Measurements from ENCODE around the gene AP5S1. TPM values are rescaled to one million over a fixed set of nuclear protein-coding genes. Genes with fewer than 3 reads are reported as not detected.

AP5S1 gene
- total and polyA plus RNA-seq, 2 donors (not counting 1 experiment from before 2014, with no cell fraction given): 11.8 to 17.8 TPM

DNA sequence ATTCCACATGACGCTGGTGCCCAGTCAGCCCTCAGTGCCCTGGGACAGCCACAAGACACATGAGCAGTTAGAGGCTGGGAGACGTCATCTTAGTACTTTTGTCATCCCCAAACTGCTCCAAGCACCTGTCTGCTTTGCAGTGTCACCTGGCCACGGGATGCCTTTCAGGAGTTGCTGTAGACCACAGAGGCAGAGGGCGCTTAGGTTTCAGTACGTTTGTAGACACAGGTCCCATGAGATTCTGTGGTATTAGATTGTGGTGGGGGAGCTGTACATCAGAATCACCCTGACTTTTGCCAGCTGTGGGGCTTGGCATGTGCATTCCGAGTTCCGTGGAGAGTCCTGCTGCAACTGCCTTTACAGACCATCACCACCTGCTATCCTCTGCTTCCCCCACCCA, 43.0 kb downstream of the AP5S1 start:
- Histone ChIP-seq H3K36me3 (ENCODE audit: control insufficient read depth, insufficient read depth, low read length) (peaks cover 37% of the 10 kb centered on the region), H3K4me3 (replicated peaks in 1 of 4; ENCODE audit: control extremely low read depth in 1 of 4, insufficient read depth in 1 of 4, low read depth in 3 of 4, low read length in 4 of 4) (no peak overlapping the region), H3K4me2 (ENCODE audit: extremely low read depth, insufficient read depth, low read length) (no peak overlapping the region), H4K20me1 (ENCODE audit: control insufficient read depth, extremely low read depth, insufficient read depth, low read length) (no peaks in the 10 kb centered on the region), H3K9ac (ENCODE audit: insufficient read depth, low read length) (no peak overlapping the region), H3K4me1 (ENCODE audit: control insufficient read depth, extremely low read depth, insufficient read depth, low read length) (no peaks in the 10 kb centered on the region), H2AFZ (ENCODE audit: low read length) (no peak overlapping the region), H3K27me3 (ENCODE audit: control insufficient read depth, insufficient read depth, low read length) (no peaks in the 10 kb centered on the region), H3K79me2 (ENCODE audit: control insufficient read depth, insufficient read depth, low read length) (no peaks in the 10 kb centered on the region), H3K27ac (ENCODE audit: insufficient read depth, low read length) (no peak overlapping the region), H3K9me3 (ENCODE audit: control insufficient read depth, insufficient read depth, low read depth, low read length) (no peaks in the 10 kb centered on the region)
- DNase-seq (ENCODE audit: low read depth in 2 of 2): no peak
- TF ChIP-seq, protein P1, sequence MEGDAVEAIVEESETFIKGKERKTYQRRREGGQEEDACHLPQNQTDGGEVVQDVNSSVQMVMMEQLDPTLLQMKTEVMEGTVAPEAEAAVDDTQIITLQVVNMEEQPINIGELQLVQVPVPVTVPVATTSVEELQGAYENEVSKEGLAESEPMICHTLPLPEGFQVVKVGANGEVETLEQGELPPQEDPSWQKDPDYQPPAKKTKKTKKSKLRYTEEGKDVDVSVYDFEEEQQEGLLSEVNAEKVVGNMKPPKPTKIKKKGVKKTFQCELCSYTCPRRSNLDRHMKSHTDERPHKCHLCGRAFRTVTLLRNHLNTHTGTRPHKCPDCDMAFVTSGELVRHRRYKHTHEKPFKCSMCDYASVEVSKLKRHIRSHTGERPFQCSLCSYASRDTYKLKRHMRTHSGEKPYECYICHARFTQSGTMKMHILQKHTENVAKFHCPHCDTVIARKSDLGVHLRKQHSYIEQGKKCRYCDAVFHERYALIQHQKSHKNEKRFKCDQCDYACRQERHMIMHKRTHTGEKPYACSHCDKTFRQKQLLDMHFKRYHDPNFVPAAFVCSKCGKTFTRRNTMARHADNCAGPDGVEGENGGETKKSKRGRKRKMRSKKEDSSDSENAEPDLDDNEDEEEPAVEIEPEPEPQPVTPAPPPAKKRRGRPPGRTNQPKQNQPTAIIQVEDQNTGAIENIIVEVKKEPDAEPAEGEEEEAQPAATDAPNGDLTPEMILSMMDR (conservative IDR thresholded peaks at IDR 0.05 in 1 of 2, IDR thresholded peaks at IDR 0.05 in 1 of 2; ENCODE audit: low read depth in 1 of 2, low read length in 2 of 2): no peak
- no peak for TF ChIP-seq EZH2 (IDR thresholded peaks at IDR 0.05; ENCODE audit: low read length, missing control alignments)

DNA sequence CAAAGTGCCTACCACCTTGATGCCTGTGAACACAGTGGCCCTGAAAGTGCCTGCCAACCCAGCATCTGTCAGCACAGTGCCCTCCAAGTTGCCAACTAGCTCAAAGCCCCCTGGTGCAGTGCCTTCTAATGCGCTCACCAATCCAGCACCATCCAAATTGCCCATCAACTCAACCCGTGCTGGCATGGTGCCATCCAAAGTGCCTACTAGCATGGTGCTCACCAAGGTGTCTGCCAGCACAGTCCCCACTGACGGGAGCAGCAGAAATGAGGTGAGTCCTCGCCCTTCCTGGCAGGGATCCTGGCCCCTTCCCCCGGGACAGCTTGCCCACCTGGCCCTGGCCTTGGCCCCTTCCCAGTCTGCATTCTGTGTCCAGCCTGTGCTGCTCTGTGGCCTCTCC, 44.2 kb downstream of the AP5S1 start:
- Histone ChIP-seq H3K4me2 (ENCODE audit: extremely low read depth, insufficient read depth, low read length) (no peak overlapping the region), H3K9me3 (ENCODE audit: control insufficient read depth, insufficient read depth, low read depth, low read length) (no peaks in the 10 kb centered on the region), H3K27me3 (ENCODE audit: control insufficient read depth, insufficient read depth, low read length) (no peaks in the 10 kb centered on the region), H4K20me1 (ENCODE audit: control insufficient read depth, extremely low read depth, insufficient read depth, low read length) (no peaks in the 10 kb centered on the region), H3K4me3 (replicated peaks in 1 of 4; ENCODE audit: control extremely low read depth in 1 of 4, insufficient read depth in 1 of 4, low read depth in 3 of 4, low read length in 4 of 4) (no peak overlapping the region), H3K4me1 (ENCODE audit: control insufficient read depth, extremely low read depth, insufficient read depth, low read length) (no peaks in the 10 kb centered on the region), H3K36me3 (ENCODE audit: control insufficient read depth, insufficient read depth, low read length) (peaks cover 36% of the 10 kb centered on the region), H3K79me2 (ENCODE audit: control insufficient read depth, insufficient read depth, low read length) (no peaks in the 10 kb centered on the region), H2AFZ (ENCODE audit: low read length) (no peak overlapping the region), H3K9ac (ENCODE audit: insufficient read depth, low read length) (no peak overlapping the region), H3K27ac (ENCODE audit: insufficient read depth, low read length) (no peak overlapping the region)
- TF ChIP-seq, protein P1 (conservative IDR thresholded peaks at IDR 0.05 in 1 of 2, IDR thresholded peaks at IDR 0.05 in 1 of 2; ENCODE audit: low read depth in 1 of 2, low read length in 2 of 2): no peak
- no peak for TF ChIP-seq EZH2 (IDR thresholded peaks at IDR 0.05; ENCODE audit: low read length, missing control alignments)
- DNase-seq (ENCODE audit: low read depth in 2 of 2): no peak

DNA sequence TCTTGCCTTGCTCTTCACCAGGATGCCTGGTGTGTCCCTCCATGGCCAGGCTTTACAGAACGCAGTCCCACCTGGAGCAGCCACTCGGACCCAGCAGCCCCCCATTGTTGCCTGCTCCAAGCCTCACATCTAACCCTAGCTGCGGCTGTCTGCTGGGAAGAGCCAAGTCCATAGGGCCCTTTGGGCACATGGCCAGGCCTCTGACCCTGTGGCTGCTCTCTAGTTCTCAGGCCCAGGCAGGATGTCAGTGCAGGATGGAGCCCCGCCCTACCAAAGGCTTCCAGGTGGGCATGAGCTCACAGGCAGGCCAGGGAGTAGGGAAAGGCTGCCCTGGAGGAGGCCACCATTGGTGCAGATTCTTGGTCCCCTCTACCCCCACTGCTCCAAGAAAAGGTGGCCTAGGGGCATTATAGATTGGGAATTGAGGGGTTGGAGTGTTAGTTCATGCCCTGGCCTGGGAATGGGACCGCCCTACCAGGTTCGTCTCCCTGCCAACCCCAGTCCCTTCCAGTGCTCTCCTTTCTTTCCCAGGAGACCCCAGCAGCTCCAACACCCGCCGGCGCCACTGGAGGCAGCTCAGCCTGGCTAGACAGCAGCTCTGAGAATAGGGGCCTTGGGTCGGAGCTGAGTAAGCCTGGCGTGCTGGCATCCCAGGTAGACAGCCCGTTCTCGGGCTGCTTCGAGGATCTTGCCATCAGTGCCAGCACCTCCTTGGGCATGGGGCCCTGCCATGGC, 45.0 kb downstream of the AP5S1 start:
- Histone ChIP-seq H3K9ac (ENCODE audit: insufficient read depth, low read length) (no peak overlapping the region), H2AFZ (ENCODE audit: low read length) (no peak overlapping the region), H3K79me2 (ENCODE audit: control insufficient read depth, insufficient read depth, low read length) (no peaks in the 10 kb centered on the region), H3K27ac (ENCODE audit: insufficient read depth, low read length) (no peak overlapping the region), H3K4me3 (replicated peaks in 1 of 4; ENCODE audit: control extremely low read depth in 1 of 4, insufficient read depth in 1 of 4, low read depth in 3 of 4, low read length in 4 of 4) (no peak overlapping the region), H3K27me3 (ENCODE audit: control insufficient read depth, insufficient read depth, low read length) (no peaks in the 10 kb centered on the region), H3K4me2 (ENCODE audit: extremely low read depth, insufficient read depth, low read length) (no peak overlapping the region), H3K9me3 (ENCODE audit: control insufficient read depth, insufficient read depth, low read depth, low read length) (no peaks in the 10 kb centered on the region), H3K36me3 (ENCODE audit: control insufficient read depth, insufficient read depth, low read length) (peaks cover 36% of the 10 kb centered on the region), H3K4me1 (ENCODE audit: control insufficient read depth, extremely low read depth, insufficient read depth, low read length) (no peaks in the 10 kb centered on the region), H4K20me1 (ENCODE audit: control insufficient read depth, extremely low read depth, insufficient read depth, low read length) (no peaks in the 10 kb centered on the region)
- no peak for DNase-seq (ENCODE audit: low read depth in 2 of 2)
- TF ChIP-seq, protein P1 (conservative IDR thresholded peaks at IDR 0.05 in 1 of 2, IDR thresholded peaks at IDR 0.05 in 1 of 2; ENCODE audit: low read depth in 1 of 2, low read length in 2 of 2): no peak
- no peak for TF ChIP-seq EZH2 (IDR thresholded peaks at IDR 0.05; ENCODE audit: low read length, missing control alignments)

Data from fibroblast of lung (primary cell).